Adrenal gland (tissue), 5 donors: ENCODE data around the gene ADARB2.

Source experiments
- CTCF ChIP-seq, 6 experiments: fragments of 450-650 bp in 4 of 6; fragments of 200-600 bp in 2 of 6; sonication (generic) in 1 of 6; IDR thresholded peaks; 1 replicate in 5 of 6; 2 replicates in 1 of 6; pipeline versions ENCODE4 v1.5.1 to v1.8.0; 2016 to 2021; ENCODE audit warnings: antibody characterized with exemption in 6 of 6, mild to moderate bottlenecking in 2 of 6, moderate library complexity in 1 of 6
- POLR2A ChIP-seq, 2 donors: fragments of 450-650 bp; IDR thresholded peaks; one replicate each; pipeline ENCODE4 v1.6.1; 2017; ENCODE audit warnings: antibody characterized with exemption in 2 of 2, mild to moderate bottlenecking in 2 of 2, moderate library complexity in 1 of 2
- donor health status: DM: no; HTN: no; CAD: no.

- no peak for TF ChIP-seq CTCF (IDR thresholded peaks at IDR 0.05)
- TF ChIP-seq POLR2A (IDR thresholded peaks at IDR 0.05), result no peak
Measured at GRCh38 chr10:1736972-1737221, 428 bp downstream of the ADARB2 start.
